IPS-15b (cell line): ENCODE data around the gene AFF2.

Experiments used
- H3K27me3 ChIP-seq: one replicate; pipeline ENCODE4 v1.6.1; 2013; ENCODE audit warnings: low read length; ENCODE audit not compliant: control insufficient read depth, insufficient read depth
- H3K36me3 ChIP-seq: one replicate; pipeline ENCODE4 v1.6.1; 2013; ENCODE audit warnings: low read length; ENCODE audit not compliant: control insufficient read depth, insufficient read depth
- H3K4me1 ChIP-seq: one replicate; pipeline ENCODE4 v1.6.1; 2013; ENCODE audit warnings: mild to moderate bottlenecking, low read length; ENCODE audit not compliant: control insufficient read depth, insufficient read depth
- H3K4me3 ChIP-seq: one replicate; pipeline ENCODE4 v1.5.1; 2013; ENCODE audit warnings: low read depth, low read length
- H3K9ac ChIP-seq: one replicate; pipeline ENCODE4 v1.6.1; 2013; ENCODE audit warnings: low read depth, mild to moderate bottlenecking, low read length
- H3K9me3 ChIP-seq: one replicate; pipeline ENCODE4 v1.6.1; 2013; ENCODE audit warnings: mild to moderate bottlenecking, low read length; ENCODE audit not compliant: control insufficient read depth, insufficient read depth

AFF2 gene

GRCh38 chrX:148942754-148943153 lies 442.3 kb downstream of the AFF2 start:
- no peaks in the 10 kb centered on the region for H3K4me1 ChIP-seq
- H3K9ac ChIP-seq, result no peak overlapping the region
- H3K27me3 ChIP-seq, result no peaks in the 10 kb centered on the region
- H3K36me3 ChIP-seq, result no peaks in the 10 kb centered on the region
- H3K9me3 ChIP-seq, result no peaks in the 10 kb centered on the region
- no peak overlapping the region for H3K4me3 ChIP-seq

- Histone ChIP-seq H3K4me1 (no peaks in the 10 kb centered on the region), H3K4me3 (no peak overlapping the region), H3K9ac (no peak overlapping the region), H3K27me3 (no peaks in the 10 kb centered on the region), H3K9me3 (no peaks in the 10 kb centered on the region), H3K36me3 (no peaks in the 10 kb centered on the region)
These were observed 447.1 kb downstream of the AFF2 start for GRCh38 chrX:148947399-148947975.

GRCh38 chrX:148956352-148956751 lies 455.9 kb downstream of the AFF2 start:
- Histone ChIP-seq H3K4me3 (no peak overlapping the region), H3K36me3 (no peaks in the 10 kb centered on the region), H3K9me3 (no peaks in the 10 kb centered on the region), H3K27me3 (no peaks in the 10 kb centered on the region), H3K4me1 (no peaks in the 10 kb centered on the region), H3K9ac (no peak overlapping the region)

GRCh38 chrX:148958901-148959300 lies 458.5 kb downstream of the AFF2 start:
- Histone ChIP-seq H3K4me1 (no peaks in the 10 kb centered on the region), H3K4me3 (no peak overlapping the region), H3K36me3 (no peaks in the 10 kb centered on the region), H3K9ac (no peak overlapping the region), H3K27me3 (no peaks in the 10 kb centered on the region), H3K9me3 (no peaks in the 10 kb centered on the region)

- Histone ChIP-seq H3K36me3 (no peaks in the 10 kb centered on the region), H3K9ac (no peak overlapping the region), H3K9me3 (no peaks in the 10 kb centered on the region), H3K4me1 (no peaks in the 10 kb centered on the region), H3K4me3 (no peak overlapping the region), H3K27me3 (no peaks in the 10 kb centered on the region)
These were observed 459.6 kb downstream of the AFF2 start for GRCh38 chrX:148960060-148960459.

- Histone ChIP-seq H3K9ac (no peak overlapping the region), H3K4me1 (no peaks in the 10 kb centered on the region), H3K27me3 (no peaks in the 10 kb centered on the region), H3K36me3 (no peaks in the 10 kb centered on the region), H3K9me3 (no peaks in the 10 kb centered on the region), H3K4me3 (no peak overlapping the region)
These were observed 461.6 kb downstream of the AFF2 start for GRCh38 chrX:148961985-148962384.

GRCh38 chrX:148976571-148977400 lies 476.4 kb downstream of the AFF2 start:
- Histone ChIP-seq H3K4me3 (no peak overlapping the region), H3K9me3 (peaks cover 6% of the 10 kb centered on the region), H3K4me1 (no peaks in the 10 kb centered on the region), H3K27me3 (no peaks in the 10 kb centered on the region), H3K9ac (no peak overlapping the region), H3K36me3 (no peaks in the 10 kb centered on the region)

- Histone ChIP-seq H3K27me3 (no peaks in the 10 kb centered on the region), H3K36me3 (no peaks in the 10 kb centered on the region), H3K9ac (no peak overlapping the region), H3K4me3 (no peak overlapping the region), H3K4me1 (no peaks in the 10 kb centered on the region), H3K9me3 (peaks cover 6% of the 10 kb centered on the region)
These were observed 479.4 kb downstream of the AFF2 start for GRCh38 chrX:148979786-148980185.

GRCh38 chrX:148984238-148984637 lies 483.8 kb downstream of the AFF2 start:
- Histone ChIP-seq H3K9me3 (peaks cover 6% of the 10 kb centered on the region), H3K9ac (no peak overlapping the region), H3K27me3 (no peaks in the 10 kb centered on the region), H3K4me1 (no peaks in the 10 kb centered on the region), H3K36me3 (no peaks in the 10 kb centered on the region), H3K4me3 (no peak overlapping the region)

- H3K9me3 ChIP-seq, result peaks cover 4% of the 10 kb centered on the region
- no peak overlapping the region for H3K4me3 ChIP-seq
- H3K36me3 ChIP-seq, result no peaks in the 10 kb centered on the region
- no peaks in the 10 kb centered on the region for H3K27me3 ChIP-seq
- no peak overlapping the region for H3K9ac ChIP-seq
- no peaks in the 10 kb centered on the region for H3K4me1 ChIP-seq
These were observed 491.1 kb downstream of the AFF2 start for GRCh38 chrX:148991502-148991901.

- no peak overlapping the region for H3K4me3 ChIP-seq
- no peaks in the 10 kb centered on the region for H3K36me3 ChIP-seq
- peaks cover 3% of the 10 kb centered on the region for H3K9me3 ChIP-seq
- no peaks in the 10 kb centered on the region for H3K4me1 ChIP-seq
- H3K27me3 ChIP-seq, result no peaks in the 10 kb centered on the region
- H3K9ac ChIP-seq, result no peak overlapping the region
These were observed 495.2 kb downstream of the AFF2 start for GRCh38 chrX:148995661-148996060.

- Histone ChIP-seq H3K9me3 (peaks cover 6% of the 10 kb centered on the region), H3K4me3 (no peak overlapping the region), H3K27me3 (no peaks in the 10 kb centered on the region), H3K9ac (no peak overlapping the region), H3K4me1 (no peaks in the 10 kb centered on the region), H3K36me3 (no peaks in the 10 kb centered on the region)
These were observed 501.9 kb downstream of the AFF2 start for GRCh38 chrX:149002320-149002719.
